Limb (tissue), 2 donors: ENCODE data around the gene PRKAG2.
A peak's percentile ranks its signal among the peaks of the same experiment; 100 is the strongest.

Source experiments
- DNase-seq, 2 donors: peaks; one replicate each; pipeline ENCODE4 v3.0.0-alpha.2; 2016; ENCODE audit errors: extremely low spot score in 2 of 2

Gene PRKAG2

GRCh38 chr7:151696721-151697514, 180.0 kb downstream of the PRKAG2 start:
- DNase-seq: peak in 1 of 2 donors; percentile 55

GRCh38 chr7:151695951-151696541, 180.9 kb downstream of the PRKAG2 start:
- peak in 1 of 2 donors; percentile 53 for DNase-seq

- no peak for DNase-seq
Observed at GRCh38 chr7:151694828-151695580, 181.9 kb downstream of the PRKAG2 start.

GRCh38 chr7:151694441-151694827, 182.5 kb downstream of the PRKAG2 start:
- DNase-seq: no peak

- no peak for DNase-seq
Observed at GRCh38 chr7:151693140-151693539, 183.8 kb downstream of the PRKAG2 start.

- DNase-seq: no peak
Observed at GRCh38 chr7:151692721-151693120, 184.2 kb downstream of the PRKAG2 start.

GRCh38 chr7:151691449-151691848, 185.5 kb downstream of the PRKAG2 start:
- DNase-seq: no peak

GRCh38 chr7:151690606-151691005, 186.3 kb downstream of the PRKAG2 start:
- DNase-seq: no peak

GRCh38 chr7:151689196-151689971, 187.5 kb downstream of the PRKAG2 start:
- no peak for DNase-seq

GRCh38 chr7:151688236-151688780, 188.6 kb downstream of the PRKAG2 start:
- DNase-seq: no peak

- DNase-seq: no peak
Observed at GRCh38 chr7:151687523-151688235, 189.2 kb downstream of the PRKAG2 start.

GRCh38 chr7:151686826-151687225, 190.1 kb downstream of the PRKAG2 start:
- no peak for DNase-seq

- no peak for DNase-seq
Observed at GRCh38 chr7:151686016-151686766, 190.7 kb downstream of the PRKAG2 start.

- DNase-seq: no peak
Observed at GRCh38 chr7:151684408-151685175, 192.3 kb downstream of the PRKAG2 start.

GRCh38 chr7:151683615-151684407, 193.1 kb downstream of the PRKAG2 start:
- DNase-seq: no peak

GRCh38 chr7:151682831-151683614, 193.9 kb downstream of the PRKAG2 start:
- DNase-seq: no peak

- DNase-seq: no peak
Observed at GRCh38 chr7:151681726-151682125, 195.2 kb downstream of the PRKAG2 start.

GRCh38 chr7:151680810-151681209, 196.1 kb downstream of the PRKAG2 start:
- DNase-seq: no peak
